Effector memory CD4-positive, alpha-beta T cell (primary cell): ENCODE measurements around the gene UCP2.

Experiments used
- DNase-seq, 3 donors: peaks; one replicate each; pipeline ENCODE4 v3.0.0-alpha.2; 2020
- H3K27ac ChIP-seq: 2 replicates; pipeline ENCODE4 v1.7.0; 2013; ENCODE audit warnings: mild to moderate bottlenecking, low read length, moderate library complexity; ENCODE audit not compliant: insufficient read depth, poor library complexity, severe bottlenecking
- H3K27me3 ChIP-seq: replicated peaks from 2 replicates; pipeline ENCODE4 v1.7.0; 2013; ENCODE audit warnings: mild to moderate bottlenecking, low read length; ENCODE audit not compliant: insufficient read depth, control insufficient read depth, poor library complexity, severe bottlenecking
- H3K36me3 ChIP-seq: 2 replicates; pipeline ENCODE4 v1.7.0; 2013; ENCODE audit warnings: mild to moderate bottlenecking, low read length, moderate library complexity; ENCODE audit not compliant: control insufficient read depth, insufficient read depth
- H3K4me1 ChIP-seq: 2 replicates; pipeline ENCODE4 v1.7.0; 2013; ENCODE audit warnings: low read length, mild to moderate bottlenecking; ENCODE audit not compliant: control insufficient read depth, insufficient read depth, poor library complexity, severe bottlenecking
- H3K4me3 ChIP-seq: 2 replicates; pipeline ENCODE4 v1.7.0; 2013; ENCODE audit warnings: low read length, low read depth, mild to moderate bottlenecking; ENCODE audit not compliant: insufficient read depth, poor library complexity, severe bottlenecking
- H3K9me3 ChIP-seq: 2 replicates; pipeline ENCODE4 v1.7.0; 2013; ENCODE audit warnings: mild to moderate bottlenecking, low read length, moderate library complexity; ENCODE audit not compliant: control insufficient read depth

The UCP2 gene

DNA sequence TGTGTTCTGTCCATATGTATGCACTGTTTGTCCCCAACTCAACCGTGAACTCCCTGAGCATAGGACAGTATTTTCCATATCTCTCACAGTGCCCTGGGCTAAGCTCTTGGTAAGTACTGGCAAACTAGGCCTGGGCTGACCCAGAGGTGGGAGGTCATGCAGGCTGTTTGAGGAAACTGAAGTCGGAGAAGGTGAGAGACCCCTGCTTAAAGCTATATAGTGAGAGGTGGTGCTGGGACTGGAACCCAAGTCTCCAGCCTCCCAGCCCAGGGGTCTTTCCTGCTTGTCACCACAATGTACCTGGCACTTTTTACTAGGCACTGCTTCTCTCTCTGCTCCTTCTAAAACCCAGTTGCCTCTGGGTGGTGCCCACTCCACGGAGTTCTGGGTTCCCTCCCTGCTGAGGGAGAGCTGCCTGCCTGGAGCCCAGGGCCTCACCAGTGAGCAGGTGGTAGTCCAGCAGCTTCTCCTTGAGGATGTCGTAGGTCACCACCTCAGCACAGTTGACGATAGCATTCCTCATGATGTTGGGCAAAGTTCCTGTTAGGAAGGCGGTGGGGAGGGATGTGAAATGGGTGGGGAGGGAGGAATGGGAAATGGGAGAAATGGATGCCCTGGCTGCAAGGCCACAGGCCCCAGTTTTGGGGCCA is 21.5 kb upstream of the UCP2 start:
- no peak overlapping the region for H3K4me3 ChIP-seq
- no peaks in the 10 kb centered on the region for H3K36me3 ChIP-seq
- peak overlapping the region; percentile 64 for H3K27ac ChIP-seq
- no peak for DNase-seq
- H3K27me3 ChIP-seq: no peaks in the 10 kb centered on the region
- no peaks in the 10 kb centered on the region for H3K9me3 ChIP-seq
- peaks cover 52% of the 10 kb centered on the region for H3K4me1 ChIP-seq

DNA sequence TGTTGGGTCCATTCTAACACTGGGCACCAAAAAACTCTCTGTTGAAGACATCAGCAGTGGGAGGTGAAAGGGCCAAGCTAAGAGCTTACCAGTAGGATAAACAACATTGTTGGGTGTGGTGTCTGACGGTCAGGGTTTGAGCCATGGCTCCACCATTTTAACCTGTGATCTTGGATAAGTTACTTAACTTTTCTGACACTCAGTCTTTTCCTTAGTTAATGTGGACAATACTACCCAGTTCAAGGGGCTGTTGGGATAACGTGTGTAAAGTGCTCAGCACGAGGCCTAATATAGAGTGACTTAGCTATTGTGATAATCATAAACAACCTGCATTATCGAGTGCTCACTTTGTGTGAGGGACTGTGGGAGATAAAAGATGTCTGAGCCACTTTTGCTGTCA is 20.2 kb upstream of the UCP2 start:
- Histone ChIP-seq H3K27me3 (no peaks in the 10 kb centered on the region), H3K9me3 (no peaks in the 10 kb centered on the region), H3K4me3 (no peak overlapping the region), H3K27ac (no peak overlapping the region), H3K4me1 (peaks cover 41% of the 10 kb centered on the region), H3K36me3 (no peaks in the 10 kb centered on the region)
- DNase-seq: no peak

GRCh38 chr11:74001822-74002286 is 19.2 kb upstream of the UCP2 start:
- Histone ChIP-seq H3K9me3 (no peaks in the 10 kb centered on the region), H3K27ac (no peak overlapping the region), H3K4me3 (no peak overlapping the region), H3K36me3 (no peaks in the 10 kb centered on the region), H3K27me3 (no peaks in the 10 kb centered on the region), H3K4me1 (peaks cover 41% of the 10 kb centered on the region)
- no peak for DNase-seq

- DNase-seq: no peak
- Histone ChIP-seq H3K36me3 (no peaks in the 10 kb centered on the region), H3K27ac (no peak overlapping the region), H3K27me3 (no peaks in the 10 kb centered on the region), H3K4me3 (no peak overlapping the region), H3K4me1 (peaks cover 38% of the 10 kb centered on the region), H3K9me3 (no peaks in the 10 kb centered on the region)
Observed at GRCh38 chr11:74000307-74001133, 17.9 kb upstream of the UCP2 start.

DNA sequence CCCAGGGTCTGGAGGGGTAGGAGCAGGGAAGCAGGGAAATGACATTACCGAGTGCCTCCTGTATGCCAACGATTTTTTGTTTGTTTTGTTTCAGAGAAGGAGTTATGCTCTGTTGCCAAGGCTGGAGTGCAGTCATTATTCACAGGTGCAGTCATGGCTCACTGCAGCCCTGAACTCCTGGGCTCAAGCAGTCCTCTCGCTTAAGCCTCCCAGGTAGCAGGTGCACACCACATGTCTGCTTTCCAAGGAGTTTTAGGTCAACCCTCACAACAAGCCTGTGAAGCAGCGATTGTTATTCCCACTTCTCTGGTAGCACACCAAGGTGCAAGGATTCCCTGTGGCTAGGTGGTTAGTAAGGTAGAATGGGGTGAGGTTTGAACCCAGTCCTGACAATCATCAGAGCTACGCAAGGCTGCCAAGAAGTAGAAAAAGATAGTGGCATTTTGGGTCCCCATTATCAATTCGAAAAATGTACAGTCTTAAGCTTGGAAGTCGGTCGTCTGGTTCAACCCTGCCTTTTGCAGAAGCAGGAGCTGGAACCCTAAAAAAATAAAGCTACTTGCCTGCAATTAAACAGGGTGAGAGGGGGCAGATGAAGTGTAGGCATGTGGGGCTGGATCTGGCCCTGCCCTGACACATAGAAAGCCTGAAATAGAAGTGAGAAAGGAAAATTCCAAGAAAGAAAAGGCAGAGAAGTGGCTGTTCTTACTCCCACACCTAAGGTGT is 17.1 kb upstream of the UCP2 start:
- Histone ChIP-seq H3K9me3 (no peaks in the 10 kb centered on the region), H3K4me1 (peaks cover 33% of the 10 kb centered on the region), H3K27ac (no peak overlapping the region), H3K4me3 (no peak overlapping the region), H3K27me3 (no peaks in the 10 kb centered on the region), H3K36me3 (no peaks in the 10 kb centered on the region)
- no peak for DNase-seq

GRCh38 chr11:73998846-73999575 is 16.4 kb upstream of the UCP2 start:
- DNase-seq: no peak
- no peaks in the 10 kb centered on the region for H3K9me3 ChIP-seq

DNA sequence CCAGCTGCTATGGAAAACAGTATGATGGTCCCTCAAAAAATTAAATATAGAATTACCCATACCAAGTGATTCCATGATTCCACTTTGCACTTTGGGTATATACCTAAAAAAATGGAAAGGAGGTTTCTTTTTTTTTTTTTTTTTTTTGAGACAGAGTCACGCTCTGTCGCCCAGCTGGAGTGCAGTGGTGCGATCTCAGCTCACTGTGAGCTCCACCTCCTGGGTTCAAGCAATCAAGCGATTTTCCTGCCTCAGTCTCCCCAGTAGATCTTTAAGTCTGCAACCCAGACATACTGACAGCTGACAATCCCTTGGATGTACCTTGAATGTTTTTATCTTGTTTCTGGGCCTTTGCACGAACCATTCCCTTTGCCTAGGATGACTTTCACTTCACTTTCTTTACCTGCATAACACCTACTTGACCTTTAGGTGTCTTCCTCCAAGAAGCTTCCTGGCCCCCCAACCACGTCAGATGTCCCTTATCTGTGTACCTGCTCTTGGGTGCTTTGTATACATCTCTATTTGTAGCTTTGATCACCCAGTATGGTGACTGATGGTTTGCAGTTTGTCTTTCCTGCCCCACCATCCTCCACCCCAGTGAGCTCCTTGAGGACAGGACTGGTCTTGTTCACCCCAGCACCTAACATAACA is 14.6 kb upstream of the UCP2 start:
- H3K27ac ChIP-seq: peak overlapping the region; percentile 83
- H3K4me1 ChIP-seq: peaks cover 32% of the 10 kb centered on the region
- no peaks in the 10 kb centered on the region for H3K36me3 ChIP-seq
- no peaks in the 10 kb centered on the region for H3K27me3 ChIP-seq
- H3K9me3 ChIP-seq: no peaks in the 10 kb centered on the region
- no peak overlapping the region for H3K4me3 ChIP-seq
- no peak for DNase-seq

More at GRCh38 chr11:73998846-73999575, 16.4 kb upstream of the UCP2 start:
- H3K27ac ChIP-seq: no peak overlapping the region
- H3K4me3 ChIP-seq: no peak overlapping the region
- peaks cover 33% of the 10 kb centered on the region for H3K4me1 ChIP-seq
- H3K36me3 ChIP-seq: no peaks in the 10 kb centered on the region
- H3K27me3 ChIP-seq: no peaks in the 10 kb centered on the region

DNA sequence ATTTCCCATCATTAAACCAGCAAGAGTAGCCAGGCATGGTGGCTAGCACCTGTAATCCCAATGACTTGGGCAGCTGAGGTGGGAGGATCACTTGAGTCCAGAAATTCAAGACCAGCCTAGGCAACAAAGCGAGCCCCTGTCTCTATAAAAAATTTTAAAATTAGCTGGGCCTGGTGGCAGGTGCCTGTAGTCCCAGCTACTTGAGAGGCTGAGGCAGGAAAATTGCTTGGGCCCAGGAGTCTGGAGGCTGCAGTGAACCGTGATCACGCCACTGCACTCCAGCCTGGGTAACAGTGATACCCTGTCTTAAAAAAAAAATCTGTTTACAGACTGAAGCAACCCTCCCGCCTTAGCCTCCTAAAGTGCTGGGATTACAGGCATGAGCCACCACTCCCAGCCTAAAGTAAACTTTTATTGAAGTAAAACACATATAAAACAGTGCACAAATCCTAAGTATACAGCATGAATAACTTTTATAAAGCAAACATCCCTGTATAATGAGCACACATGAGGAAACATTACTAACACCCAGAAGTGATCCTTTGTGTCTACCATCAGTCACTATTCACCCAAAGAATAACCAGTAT is 13.6 kb upstream of the UCP2 start:
- DNase-seq: no peak
- Histone ChIP-seq H3K4me3 (no peak overlapping the region), H3K27me3 (no peaks in the 10 kb centered on the region), H3K27ac (peak overlapping the region; percentile 83), H3K36me3 (no peaks in the 10 kb centered on the region), H3K4me1 (peaks cover 41% of the 10 kb centered on the region), H3K9me3 (no peaks in the 10 kb centered on the region)

GRCh38 chr11:73995731-73996130 is 13.1 kb upstream of the UCP2 start:
- Histone ChIP-seq H3K4me1 (peaks cover 44% of the 10 kb centered on the region), H3K27me3 (no peaks in the 10 kb centered on the region), H3K9me3 (no peaks in the 10 kb centered on the region), H3K4me3 (no peak overlapping the region), H3K27ac (peak overlapping the region; percentile 83), H3K36me3 (no peaks in the 10 kb centered on the region)
- no peak for DNase-seq
